Immature natural killer cell (primary cell): ENCODE results near the gene OR5A1. TPM values are rescaled to one million over a fixed set of nuclear protein-coding genes. Genes with fewer than 3 reads are reported as not detected.
"Not testable (repeated sequence)": the region's sequence is repeated elsewhere in the genome, so short reads cannot be mapped to it uniquely, and the experiment has no call there.

Experiments
- DNase-seq, 3 donors: peaks; one replicate each; pipeline ENCODE4 v3.0.0; 2022; ENCODE audit warnings: mixed read lengths in 1 of 3
- H3K27ac Mint-ChIP-seq, 6 donors: one replicate each; pipeline ENCODE4 v1.8.0; 2020; ENCODE audit warnings: mixed read lengths in 6 of 6, mild to moderate bottlenecking in 5 of 6, inconsistent platforms in 4 of 6, moderate library complexity in 3 of 6
- H3K27me3 Mint-ChIP-seq, 3 donors: one replicate each; pipeline ENCODE4 v1.8.0; 2020 to 2021; ENCODE audit warnings: low read depth in 3 of 3, mild to moderate bottlenecking in 3 of 3, mixed read lengths in 3 of 3, moderate library complexity in 3 of 3, inconsistent platforms in 1 of 3
- H3K36me3 Mint-ChIP-seq, 3 donors: one replicate each; pipeline ENCODE4 v1.8.0; 2020; ENCODE audit warnings: mixed read lengths in 3 of 3, inconsistent platforms in 2 of 3, mild to moderate bottlenecking in 2 of 3
- H3K4me1 Mint-ChIP-seq, 2 donors: one replicate each; pipeline ENCODE4 v1.8.0; 2020; ENCODE audit warnings: inconsistent platforms in 2 of 2, mild to moderate bottlenecking in 2 of 2, mixed read lengths in 2 of 2, moderate library complexity in 1 of 2
- H3K4me3 Mint-ChIP-seq, 5 donors: one replicate each; pipeline ENCODE4 v1.8.0; 2020; ENCODE audit warnings: mild to moderate bottlenecking in 5 of 5, mixed read lengths in 5 of 5, inconsistent platforms in 3 of 5, moderate library complexity in 3 of 5
- H3K9me3 Mint-ChIP-seq, 6 donors: one replicate each; pipeline ENCODE4 v1.8.0; 2020; ENCODE audit warnings: mild to moderate bottlenecking in 6 of 6, mixed read lengths in 6 of 6, inconsistent platforms in 4 of 6, moderate library complexity in 3 of 6
- polyA plus RNA-seq, 3 donors: library from polyadenylated mRNA; unstranded; fragments of 300-500 nt; fragmentation: Illumina TruSeq; gene quantifications; one replicate each; pipeline ENCODE4 v1.2.3, GENCODE V29; 2021

Gene OR5A1
- polyA plus RNA-seq, 3 donors from 2014 or later, result not detected

- peak; percentile 27 to 46 (median 38) for DNase-seq
- no peak overlapping the region for H3K4me3 Mint-ChIP-seq
- H3K27me3 Mint-ChIP-seq, result peaks cover 0 to 1% (median 0%) of the 10 kb centered on the region in 3 donors
- no peaks in the 10 kb centered on the region for H3K36me3 Mint-ChIP-seq
- no peaks in the 10 kb centered on the region for H3K4me1 Mint-ChIP-seq
- no peak overlapping the region for H3K27ac Mint-ChIP-seq
- no peaks in the 10 kb centered on the region for H3K9me3 Mint-ChIP-seq
Measured at GRCh38 chr11:59429924-59430516, 6.2 kb upstream of the OR5A1 start.

- H3K27me3 Mint-ChIP-seq, result peaks cover 0 to 6% (median 3%) of the 10 kb centered on the region in 3 donors
- no peak overlapping the region for H3K27ac Mint-ChIP-seq
- H3K4me3 Mint-ChIP-seq, result no peak overlapping the region
Measured at GRCh38 chr11:59437770-59438169, 1.5 kb downstream of the OR5A1 start.

GRCh38 chr11:59445624-59446023, 9.4 kb downstream of the OR5A1 start:
- H3K36me3 Mint-ChIP-seq, H3K27me3 Mint-ChIP-seq, DNase-seq, H3K4me1 Mint-ChIP-seq, H3K27ac Mint-ChIP-seq, H3K4me3 Mint-ChIP-seq: not testable (repeated sequence)
- peaks cover 0 to 11% (median 0%) of the 10 kb centered on the region in 6 donors for H3K9me3 Mint-ChIP-seq

More at GRCh38 chr11:59437770-59438169, 1.5 kb downstream of the OR5A1 start:
- DNase-seq, result no peak
- Mint-ChIP-seq H3K9me3 (no peaks in the 10 kb centered on the region), H3K4me1 (no peaks in the 10 kb centered on the region), H3K36me3 (no peaks in the 10 kb centered on the region)

- Mint-ChIP-seq H3K4me1 (no peaks in the 10 kb centered on the region), H3K4me3 (no peak overlapping the region), H3K27ac (no peak overlapping the region), H3K9me3 (peaks cover 0 to 11% (median 0%) of the 10 kb centered on the region in 6 donors), H3K36me3 (no peaks in the 10 kb centered on the region), H3K27me3 (peaks cover 0 to 6% (median 3%) of the 10 kb centered on the region in 3 donors)
- DNase-seq, result no peak
Measured at GRCh38 chr11:59448484-59448883, 12.2 kb downstream of the OR5A1 start.

- H3K4me3 Mint-ChIP-seq, result no peak within 1 kb of the TSS
- peaks cover 4 to 11% (median 5%) of the 10 kb centered on the region in 3 donors for H3K27me3 Mint-ChIP-seq
- no peak within 1 kb of the TSS for H3K27ac Mint-ChIP-seq
Measured at GRCh38 chr11:59456661-59457060, 20.4 kb downstream of the OR5A1 start, which contains the start of gene OR4D6. OR4D6 (plus strand) TSS chr11:59456961; CDS start chr11:59456961, 0 bp downstream.

GRCh38 chr11:59459916-59460315, 23.6 kb downstream of the OR5A1 start:
- H3K4me1 Mint-ChIP-seq, result no peaks in the 10 kb centered on the region
- no peaks in the 10 kb centered on the region for H3K36me3 Mint-ChIP-seq
- peaks cover 3 to 8% (median 4%) of the 10 kb centered on the region in 3 donors for H3K27me3 Mint-ChIP-seq
- no peak overlapping the region for H3K27ac Mint-ChIP-seq
- no peak overlapping the region for H3K4me3 Mint-ChIP-seq
- DNase-seq, result no peak
- peaks cover 0 to 4% (median 0%) of the 10 kb centered on the region in 6 donors for H3K9me3 Mint-ChIP-seq

More at GRCh38 chr11:59456661-59457060, 20.4 kb downstream of the OR5A1 start, which contains the start of gene OR4D6:
- H3K9me3 Mint-ChIP-seq, result peaks cover 0 to 6% (median 0%) of the 10 kb centered on the region in 6 donors
- no peaks in the 10 kb centered on the region for H3K4me1 Mint-ChIP-seq
- DNase-seq, result no peak
- no peaks in the 10 kb centered on the region for H3K36me3 Mint-ChIP-seq

- Mint-ChIP-seq H3K4me3 (no peak overlapping the region), H3K27me3 (peaks cover 3 to 6% (median 4%) of the 10 kb centered on the region in 3 donors), H3K4me1 (no peaks in the 10 kb centered on the region), H3K36me3 (no peaks in the 10 kb centered on the region), H3K27ac (no peak overlapping the region), H3K9me3 (no peaks in the 10 kb centered on the region)
- DNase-seq, result no peak
Measured at GRCh38 chr11:59463190-59463641, 26.9 kb downstream of the OR5A1 start.

- DNase-seq, result no peak
- H3K27me3 Mint-ChIP-seq, result peaks cover 2 to 10% (median 3%) of the 10 kb centered on the region in 3 donors
- H3K4me3 Mint-ChIP-seq, result no peak within 1 kb of the TSS
- H3K9me3 Mint-ChIP-seq, result no peaks in the 10 kb centered on the region
- H3K27ac Mint-ChIP-seq, result no peak within 1 kb of the TSS
- H3K36me3 Mint-ChIP-seq, result no peaks in the 10 kb centered on the region
- no peaks in the 10 kb centered on the region for H3K4me1 Mint-ChIP-seq
Measured at GRCh38 chr11:59473015-59473414, 36.7 kb downstream of the OR5A1 start, which contains the start of gene OR4D10. OR4D10 (plus strand) TSS chr11:59473315; CDS start chr11:59477430, 4,115 bp downstream.

GRCh38 chr11:59475176-59475575, 38.9 kb downstream of the OR5A1 start:
- Mint-ChIP-seq H3K4me1 (no peaks in the 10 kb centered on the region), H3K36me3 (no peaks in the 10 kb centered on the region), H3K27me3 (peaks cover 2 to 10% (median 7%) of the 10 kb centered on the region in 3 donors), H3K27ac (no peak overlapping the region), H3K4me3 (no peak overlapping the region), H3K9me3 (no peaks in the 10 kb centered on the region)
- DNase-seq, result no peak

- DNase-seq, result no peak
- Mint-ChIP-seq H3K27ac (no peak overlapping the region), H3K36me3 (no peaks in the 10 kb centered on the region), H3K9me3 (no peaks in the 10 kb centered on the region), H3K4me3 (no peak overlapping the region), H3K4me1 (no peaks in the 10 kb centered on the region), H3K27me3 (peaks cover 4 to 10% (median 7%) of the 10 kb centered on the region in 3 donors)
Measured at GRCh38 chr11:59479906-59480305, 43.6 kb downstream of the OR5A1 start.

GRCh38 chr11:59480359-59480758, 44.1 kb downstream of the OR5A1 start:
- DNase-seq, result no peak
- Mint-ChIP-seq H3K9me3 (no peaks in the 10 kb centered on the region), H3K27ac (no peak overlapping the region), H3K4me1 (no peaks in the 10 kb centered on the region), H3K27me3 (peaks cover 4 to 7% (median 7%) of the 10 kb centered on the region in 3 donors), H3K36me3 (no peaks in the 10 kb centered on the region), H3K4me3 (no peak overlapping the region)

Other genes with a start within 250 kb of the OR5A1 start
- gene MPEG1, start 223.5 kb upstream of the OR5A1 start, polyA plus RNA-seq, result 10 to 100 TPM in 1 of 3 donors, 1 to 10 TPM in 2; 1.7 to 13.2 (median 7.1) TPM
- gene OR5AN1, start 77.6 kb upstream of the OR5A1 start, polyA plus RNA-seq, result not detected
- gene OR5A2, start 10.1 kb upstream of the OR5A1 start, polyA plus RNA-seq, result not detected
- gene OR4D6, start 20.5 kb downstream of the OR5A1 start, polyA plus RNA-seq, result not detected
- not detected for gene OR4D10, start 36.8 kb downstream of the OR5A1 start, polyA plus RNA-seq
- gene OR4D11, start 67.1 kb downstream of the OR5A1 start, polyA plus RNA-seq, result not detected
- not detected for gene OR4D9, start 75.1 kb downstream of the OR5A1 start, polyA plus RNA-seq
- 10 to 100 TPM; 14.7 to 22.2 (median 19.0) TPM for gene OSBP, start 179.3 kb downstream of the OR5A1 start, polyA plus RNA-seq
- 1 to 10 TPM; 2.2 to 6.2 (median 2.4) TPM for gene PATL1, start 232.6 kb downstream of the OR5A1 start, polyA plus RNA-seq